LoVo (cell line): Measurements from ENCODE around the gene XPR1.

Experiments used
- DNase-seq: peaks from one replicate; pipeline ENCODE4 v3.0.0-alpha.2; 2016; ENCODE audit warnings: low spot score

XPR1 gene

DNA sequence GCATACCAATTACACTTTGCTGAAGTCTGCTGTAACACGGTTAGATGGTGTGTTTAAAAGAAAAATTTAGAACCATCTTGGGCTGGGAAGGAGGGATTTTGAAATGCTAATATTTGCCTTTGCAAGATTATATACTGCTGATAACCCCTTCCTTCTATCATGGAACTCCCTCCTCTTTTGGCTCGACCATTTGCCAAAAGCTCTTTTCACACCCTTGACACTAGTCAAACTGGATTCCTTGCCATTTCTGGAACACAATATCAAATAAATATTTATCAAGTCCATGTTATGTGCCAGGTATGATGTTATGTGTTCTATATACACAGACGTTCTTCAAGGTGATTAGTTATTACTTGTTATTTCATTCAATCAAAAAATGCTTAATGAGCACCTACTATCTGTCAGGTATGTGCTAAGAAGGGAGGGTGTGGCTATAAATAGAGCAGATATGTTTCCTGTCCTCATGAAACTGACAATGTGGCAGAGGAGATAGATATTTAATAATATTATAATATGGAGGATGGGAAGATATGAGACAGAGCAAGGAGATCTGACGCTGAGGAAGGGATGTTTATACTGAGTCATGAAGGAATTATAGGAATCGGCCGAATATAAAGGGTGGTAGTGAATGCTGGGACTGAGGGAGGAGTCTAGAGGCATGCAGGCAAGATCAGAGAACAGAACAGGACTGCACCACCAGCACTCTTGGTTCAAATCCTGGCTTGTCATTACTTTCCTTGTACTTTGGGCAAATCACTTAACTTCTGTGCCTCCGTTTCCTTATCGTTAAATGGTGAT, 16.1 kb upstream of the XPR1 start:
- no peak for DNase-seq

GRCh38 chr1:180616439-180616838, 15.4 kb upstream of the XPR1 start:
- no peak for DNase-seq

- no peak for DNase-seq
These were observed 13.9 kb upstream of the XPR1 start for GRCh38 chr1:180617774-180618395.

GRCh38 chr1:180620581-180620980, 11.2 kb upstream of the XPR1 start:
- no peak for DNase-seq

DNA sequence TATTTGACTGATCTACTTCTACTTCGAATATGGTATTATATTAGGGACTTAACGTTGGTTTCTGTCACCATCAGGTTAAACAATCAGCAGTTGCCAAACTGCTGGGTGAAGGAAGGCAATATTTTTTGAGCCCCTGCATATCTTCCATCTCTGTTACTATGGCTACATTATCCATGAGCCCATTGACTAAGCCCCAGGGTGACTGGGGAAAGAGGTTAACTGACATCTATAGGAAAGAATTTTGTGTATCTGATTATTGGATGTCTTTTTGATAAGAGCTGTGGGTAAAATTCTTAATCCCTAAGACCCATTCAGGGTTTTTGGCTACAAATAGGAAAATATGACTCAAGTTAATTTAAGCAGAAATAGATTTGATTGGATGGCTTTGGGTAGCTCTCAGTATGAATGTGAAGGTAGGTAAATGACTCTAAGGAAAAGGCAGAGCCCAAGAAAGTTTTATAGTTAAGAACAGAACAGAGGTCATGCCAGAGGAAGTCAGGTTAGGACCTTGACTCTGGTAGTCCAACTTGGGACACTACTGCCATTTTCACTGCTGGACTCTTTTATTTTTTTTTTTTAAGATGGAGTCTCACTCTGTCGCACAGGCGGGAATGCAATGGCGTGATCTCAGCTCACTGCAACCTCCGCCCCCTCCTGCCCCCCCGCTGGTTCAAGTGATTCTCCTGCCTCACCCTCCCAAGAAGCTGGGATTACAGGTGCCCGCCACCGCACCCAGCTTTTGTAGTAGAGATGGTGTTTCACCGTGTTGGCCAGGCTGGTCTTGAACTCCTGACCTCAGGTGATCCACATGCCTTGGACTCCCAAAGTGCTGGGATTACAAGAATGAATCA, 8.9 kb upstream of the XPR1 start:
- no peak for DNase-seq

DNA sequence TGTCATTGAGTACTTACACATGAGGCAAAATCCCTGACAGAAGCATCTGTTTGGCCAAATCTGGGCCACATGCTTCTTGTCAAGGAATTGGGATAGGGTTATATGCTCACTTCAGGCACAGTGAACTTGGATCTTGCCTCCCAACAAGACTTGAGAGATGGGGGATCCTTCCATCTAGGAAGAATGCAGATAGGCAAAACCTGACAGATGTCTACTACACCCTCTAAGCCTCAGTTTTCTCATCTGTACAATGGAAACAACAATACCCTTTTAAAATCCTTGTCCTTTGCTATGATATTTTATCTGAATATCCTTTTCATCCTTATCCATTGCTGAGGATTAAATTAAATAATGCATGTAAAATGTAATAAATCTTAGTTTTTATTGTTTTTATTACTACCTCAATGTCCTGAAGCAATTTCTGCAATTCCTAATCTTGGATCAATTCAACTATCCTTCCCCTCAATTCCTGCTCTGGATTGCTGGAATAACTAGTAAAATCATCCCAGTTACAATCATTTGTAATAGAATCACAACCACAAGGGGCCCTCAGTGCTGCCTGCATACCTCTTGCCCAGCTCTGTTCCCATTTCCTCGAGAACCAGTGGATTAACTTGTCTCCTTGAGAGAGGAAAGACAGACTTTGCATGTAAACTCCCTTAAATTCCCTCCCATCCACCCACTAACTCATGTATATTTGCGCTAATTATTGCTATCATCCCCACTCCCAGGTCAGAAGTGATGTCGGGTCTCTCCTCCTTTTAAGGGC, 8.1 kb upstream of the XPR1 start:
- no peak for DNase-seq

DNA sequence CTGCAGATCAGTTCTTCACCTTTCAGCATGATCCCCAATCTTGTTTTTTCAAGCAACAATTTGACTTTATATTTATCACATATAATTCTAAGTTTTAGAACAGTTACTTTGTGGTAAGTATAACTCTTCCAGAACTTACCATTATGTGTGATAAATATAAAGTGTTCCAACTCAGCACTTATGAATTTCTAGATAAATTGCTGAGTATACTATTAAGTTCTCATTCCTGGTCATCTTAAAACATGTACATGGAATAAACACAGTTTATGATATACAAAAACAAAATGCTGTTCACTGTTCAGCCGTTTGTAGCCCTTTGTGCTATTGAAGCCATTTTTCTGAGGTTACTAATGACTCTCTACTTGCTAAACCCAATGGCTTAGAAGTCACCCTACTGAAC, 5.1 kb upstream of the XPR1 start:
- DNase-seq, result no peak

DNA sequence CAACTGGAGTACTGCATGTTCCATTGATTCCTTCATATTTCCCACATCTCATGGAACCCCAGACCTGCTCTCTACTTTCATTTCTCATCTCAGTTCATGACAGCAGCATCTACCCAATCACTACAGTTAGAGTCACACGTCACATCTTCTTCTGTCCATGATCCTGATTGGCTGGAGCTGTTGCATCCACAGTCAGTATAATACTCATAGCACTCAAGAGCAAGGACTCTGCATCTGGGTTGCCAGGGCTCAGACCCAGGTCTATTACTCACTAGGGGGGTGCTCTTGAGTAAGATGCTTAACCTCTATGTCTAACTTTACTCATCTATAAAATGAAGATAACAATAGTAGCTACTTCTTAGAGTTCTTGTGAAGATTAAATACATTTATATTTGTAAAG, 4.4 kb upstream of the XPR1 start:
- no peak for DNase-seq

GRCh38 chr1:180628646-180629045, 3.2 kb upstream of the XPR1 start:
- DNase-seq, result no peak

GRCh38 chr1:180630408-180631193, 1.2 kb upstream of the XPR1 start:
- DNase-seq, result no peak

- DNase-seq, result no peak
These were observed 542 bp upstream of the XPR1 start for GRCh38 chr1:180631194-180631765.

GRCh38 chr1:180632326-180633056, 669 bp downstream of the XPR1 start:
- peak; percentile 50 for DNase-seq

- no peak for DNase-seq
These were observed 1.5 kb downstream of the XPR1 start for GRCh38 chr1:180633057-180634056.

- DNase-seq, result no peak
These were observed 4.3 kb downstream of the XPR1 start for GRCh38 chr1:180636138-180636537.

DNA sequence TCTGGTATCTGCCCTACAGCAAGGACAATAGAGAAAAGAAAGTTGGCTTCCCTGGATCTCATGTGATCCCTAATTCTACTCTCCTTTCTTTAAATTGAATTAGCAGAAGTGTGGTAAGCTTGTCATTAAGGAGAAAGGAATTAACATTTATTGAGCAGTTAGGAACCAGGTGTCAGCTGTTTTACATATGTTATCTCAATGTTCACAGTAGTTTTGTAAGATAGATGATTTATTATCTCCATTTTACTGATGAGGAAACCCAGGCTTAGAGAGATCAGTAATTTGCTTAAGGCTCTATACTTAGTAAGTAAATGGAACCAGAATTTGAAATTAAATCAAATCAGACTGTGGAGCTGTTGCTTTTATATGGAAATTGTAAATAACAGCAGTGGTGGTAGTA, 8.0 kb downstream of the XPR1 start:
- DNase-seq, result no peak

DNA sequence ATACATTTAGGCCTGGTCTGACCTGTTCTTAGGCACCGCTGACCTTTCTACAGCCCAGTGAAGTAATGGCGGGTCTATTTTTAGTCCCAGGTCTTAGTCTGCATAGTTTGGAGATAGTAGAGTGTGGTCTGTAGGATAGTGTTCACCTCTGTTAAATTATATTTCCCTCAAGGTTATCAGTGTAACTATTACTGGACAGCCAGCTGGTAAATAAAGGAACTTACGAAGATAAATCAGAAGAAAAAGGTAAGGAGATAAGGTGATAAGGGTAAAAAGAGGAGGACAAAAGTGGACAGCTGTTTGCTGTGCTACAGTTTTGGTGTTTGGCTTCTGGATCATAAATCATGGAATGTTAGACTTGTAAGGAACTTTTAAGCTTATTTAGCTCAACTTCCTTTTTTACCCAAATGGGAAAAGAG, 8.7 kb downstream of the XPR1 start:
- DNase-seq, result no peak

DNA sequence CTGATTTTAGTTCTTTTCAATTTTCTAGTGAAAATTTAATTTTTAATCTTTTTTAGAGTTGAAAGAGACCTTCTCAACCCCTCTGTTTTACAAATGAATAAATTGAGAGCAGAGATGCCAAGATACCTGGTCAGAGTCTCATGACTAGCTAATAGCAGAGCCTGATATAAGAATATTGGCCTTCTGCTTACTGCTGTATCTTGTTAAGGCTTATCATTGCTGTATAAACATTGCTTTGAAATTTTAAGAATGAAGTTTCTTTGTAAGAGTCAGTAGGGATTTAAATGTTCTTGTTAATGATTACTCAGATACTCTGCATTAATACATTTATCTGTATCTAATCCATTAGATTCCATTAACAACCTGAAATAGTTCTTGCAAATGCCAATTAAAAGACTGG, 9.8 kb downstream of the XPR1 start:
- no peak for DNase-seq

- no peak for DNase-seq
These were observed 11.0 kb downstream of the XPR1 start for GRCh38 chr1:180642781-180643180.

DNA sequence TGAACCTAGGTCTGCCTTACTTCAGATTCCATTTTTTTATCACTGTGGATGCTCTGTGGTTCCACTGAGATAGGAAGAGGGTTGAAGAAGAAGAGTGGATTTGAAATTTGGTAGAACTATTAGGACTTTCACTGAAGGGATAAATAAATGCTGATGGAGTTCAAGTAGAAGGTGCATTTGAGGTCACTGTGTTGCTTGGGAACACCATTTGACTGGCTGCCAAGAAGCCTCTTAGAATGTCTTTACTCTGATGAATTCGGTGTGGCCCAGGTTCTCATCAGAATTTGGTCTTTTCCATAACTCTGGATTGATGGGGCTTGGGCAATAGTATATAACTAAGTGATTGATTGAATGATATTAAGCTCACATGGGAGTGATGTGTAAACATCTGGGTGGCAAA, 11.9 kb downstream of the XPR1 start:
- no peak for DNase-seq
